Skin of body (tissue), 2 donors: ENCODE measurements around the gene LIG1. TPM values are rescaled to one million over a fixed set of nuclear protein-coding genes. Genes with fewer than 3 reads are reported as not detected.
"Not testable (repeated sequence)": the region's sequence is repeated elsewhere in the genome, so short reads cannot be mapped to it uniquely, and the experiment has no call there.

Source experiments
- DNase-seq: peaks from one replicate; lab custom pipeline; 2025; lab: John Stamatoyannopoulos, UW
- total RNA-seq: library from RNA; depleted of rRNA; stranded (reverse); fragments of >200 nt; gene quantifications from one replicate; pipeline ENCODE4 v1.2.3, GENCODE V29; 2014

LIG1 gene
- total RNA-seq, 1 donor from 2014 or later = 27.3 TPM

GRCh38 chr19:48121909-48122371 is 48.2 kb downstream of the LIG1 start:
- no peak for DNase-seq

- no peak for DNase-seq
Measured at GRCh38 chr19:48121066-48121465, 49.1 kb downstream of the LIG1 start.

GRCh38 chr19:48120505-48120904 is 49.6 kb downstream of the LIG1 start:
- no peak for DNase-seq

GRCh38 chr19:48118131-48118517 is 52.0 kb downstream of the LIG1 start:
- no peak for DNase-seq

GRCh38 chr19:48117515-48118130 is 52.5 kb downstream of the LIG1 start:
- no peak for DNase-seq

- DNase-seq = no peak
Measured at GRCh38 chr19:48113190-48113917, 56.8 kb downstream of the LIG1 start.

GRCh38 chr19:48111280-48111679 is 58.9 kb downstream of the LIG1 start:
- DNase-seq = no peak

GRCh38 chr19:48110350-48110966 is 59.7 kb downstream of the LIG1 start, which contains the start of gene PLA2G4C:
Gene PLA2G4C, minus strand, starts transcription at chr19:48110817. Its CDS starts 4,288 bp downstream, at chr19:48106529.
- DNase-seq = peak; percentile 86

GRCh38 chr19:48108997-48109782 is 61.0 kb downstream of the LIG1 start:
- DNase-seq = no peak

- no peak for DNase-seq
Measured at GRCh38 chr19:48103922-48104321, 66.2 kb downstream of the LIG1 start.

GRCh38 chr19:48102870-48103751 is 67.0 kb downstream of the LIG1 start:
- no peak for DNase-seq

GRCh38 chr19:48095612-48096175 is 74.5 kb downstream of the LIG1 start:
- no peak for DNase-seq

- no peak for DNase-seq
Measured at GRCh38 chr19:48094855-48095203, 75.3 kb downstream of the LIG1 start.

GRCh38 chr19:48094129-48094854 is 75.9 kb downstream of the LIG1 start:
- DNase-seq = no peak

- DNase-seq = not testable (repeated sequence)
Measured at GRCh38 chr19:48091111-48091718, 78.9 kb downstream of the LIG1 start.

GRCh38 chr19:48090281-48090802 is 79.8 kb downstream of the LIG1 start:
- no peak for DNase-seq

GRCh38 chr19:48088991-48089390 is 81.2 kb downstream of the LIG1 start:
- not testable (repeated sequence) for DNase-seq

GRCh38 chr19:48085904-48086864 is 84.0 kb downstream of the LIG1 start:
- DNase-seq = no peak
